ENCODE measurements around the gene CTDP1. TPM values are rescaled to one million over a fixed set of nuclear protein-coding genes. Genes with fewer than 3 reads are reported as not detected.

Gene CTDP1
- total and polyA plus RNA-seq, 9 of the 15 experiments (the other 6 are each of a cell fraction or from before 2014, with no cell fraction given) = 0.07 to 19.2 (median 4.0) TPM

DNA sequence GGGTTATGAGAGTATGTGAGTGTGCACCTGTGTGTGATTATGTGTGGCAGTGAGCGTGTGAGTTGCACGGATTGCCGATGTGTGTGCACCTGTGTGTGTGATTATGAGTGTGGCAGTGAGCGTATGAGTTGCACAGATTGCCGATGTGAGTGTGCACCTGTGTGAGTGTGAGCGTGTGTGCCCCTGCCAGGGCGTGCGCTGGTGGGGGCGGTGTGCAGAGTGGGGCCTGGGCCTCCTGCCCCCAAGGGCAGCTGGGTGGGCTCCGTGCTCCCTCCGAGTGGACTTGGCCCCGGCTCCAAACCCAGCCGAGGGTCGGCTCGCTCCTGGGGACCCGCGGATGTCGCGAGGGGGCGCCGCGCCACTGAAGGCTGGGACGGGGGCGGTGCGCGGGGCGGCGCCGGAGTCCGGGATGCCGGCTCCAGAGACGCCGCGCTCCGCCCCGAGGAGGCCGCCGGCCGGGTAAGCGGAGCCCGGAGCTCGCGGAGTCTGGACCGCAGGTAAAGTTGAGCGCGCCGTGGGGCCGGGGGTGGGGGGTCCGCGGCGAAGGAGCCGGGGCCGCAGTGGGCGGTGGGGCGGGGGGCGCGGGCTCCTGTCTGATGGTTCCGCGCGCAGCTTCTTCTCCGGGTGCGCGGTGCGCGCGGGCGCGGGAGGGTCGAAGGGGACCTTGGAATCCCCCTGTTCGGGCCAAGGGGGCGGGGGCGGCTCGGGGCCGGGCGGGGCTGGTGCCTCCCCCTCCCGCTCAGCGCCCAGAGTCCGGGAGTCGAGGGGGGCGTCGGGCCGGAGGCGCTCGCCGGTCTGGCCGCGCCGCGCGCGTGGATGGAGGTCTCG, 118.1 kb downstream of the CTDP1 start, which contains the start of gene KCNG2:
TSS of gene KCNG2 (plus strand) at position 421 of the 828 bp plus-strand sequence. CDS start 65,730 bp downstream, outside the sequence.
- FAIRE-seq (no peak), DNase-seq (ENCODE audit: extremely low read depth in 1 of 4, low spot score in 3 of 4) (no peak), ATAC-seq (no peak)
- Histone ChIP-seq H3K9ac (ENCODE audit: insufficient read depth in 1 of 2, low read depth in 2 of 2, low read length in 2 of 2) (no peak within 1 kb of the TSS), H3K27ac (ENCODE audit: extremely low read depth, low read depth, low read length) (no peak within 1 kb of the TSS), H4K20me1 (replicated peaks; ENCODE audit: control insufficient read depth, insufficient read depth, low read length) (no peaks in the 10 kb centered on the region), H3K79me2 (ENCODE audit: control insufficient read depth, insufficient read depth, low read length) (no peaks in the 10 kb centered on the region), H3K9me3 (replicated peaks; ENCODE audit: control insufficient read depth, insufficient read depth, low read depth, low read length) (no peaks in the 10 kb centered on the region), H3K4me2 (ENCODE audit: insufficient read depth, low read length) (no peak within 1 kb of the TSS), H3K9me1 (ENCODE audit: control insufficient read depth, insufficient read depth, low read length) (no peaks in the 10 kb centered on the region), H3K4me1 (replicated peaks in 1 of 2; ENCODE audit: control insufficient read depth in 2 of 2, insufficient read depth in 2 of 2, low read length in 2 of 2) (peaks cover 0 to 2% of the 10 kb centered on the region in 2 experiments; a peak in 1 of 5 replicates), H2AFZ (ENCODE audit: low read depth, low read length) (no peak within 1 kb of the TSS), H3K27me3 (ENCODE audit: control insufficient read depth in 2 of 2, insufficient read depth in 2 of 2, low read length in 2 of 2) (peaks cover 16 to 70% of the 10 kb centered on the region in 2 experiments; a peak in 4 of 5 replicates), H3K36me3 (ENCODE audit: control insufficient read depth, insufficient read depth, low read length) (no peaks in the 10 kb centered on the region), H3K4me3 (no peak within 1 kb of the TSS)
- POLR2A ChIA-PET = no interaction called here
- in situ Hi-C loops (cut with MboI) = no loop called here
- CTCF ChIA-PET (ENCODE audit: low intra/inter-chr PET ratio) = no interaction called here
- WGBS (ENCODE audit: insufficient coverage, low coverage, missing lambda C conversion rate) = 72% methylated on average over 10 of the region's 92 CpGs
- intact Hi-C loops (cut with micrococcal nuclease) = no loop called here
- no peak for TF ChIP-seq BACH1 (tag; IDR thresholded peaks at IDR 0.05)
- no peak for TF ChIP-seq ZNF561 (CRISPR knock-in tag; conservative IDR thresholded peaks at IDR 0.05)
- BruUV-seq (replicated peaks) = no TSS peak

DNA sequence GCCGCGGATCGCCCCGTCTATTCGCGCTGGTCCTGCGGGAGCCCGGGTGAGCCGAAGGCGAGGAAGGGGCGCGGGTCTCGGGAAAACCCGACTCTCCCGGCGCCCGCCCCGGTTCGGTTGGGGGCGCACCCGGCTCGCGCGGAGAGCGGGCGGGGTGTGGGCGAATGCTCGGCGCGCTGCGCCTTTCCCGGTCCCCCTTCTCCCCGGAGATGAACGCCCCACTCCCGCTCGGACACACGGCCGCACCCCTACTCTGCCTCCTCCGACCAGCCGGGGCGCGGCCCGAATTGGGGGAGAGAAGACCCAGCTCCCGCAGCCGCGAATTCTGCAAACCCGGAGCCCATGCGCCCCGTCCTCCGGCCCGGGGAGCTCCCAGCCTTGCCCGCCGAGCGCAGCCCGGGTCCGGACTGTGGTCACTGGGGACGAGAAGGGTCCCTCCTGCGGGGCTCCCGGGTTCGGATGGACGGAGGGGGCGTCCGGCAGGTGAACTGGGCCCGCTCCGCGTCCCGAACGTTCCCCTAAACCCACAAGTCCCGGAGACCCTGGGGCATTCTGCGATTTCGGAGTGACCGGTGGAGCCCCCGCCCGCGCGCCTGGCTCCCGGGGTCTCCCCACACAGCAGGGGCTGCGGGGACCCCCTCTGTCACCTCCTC, 118.9 kb downstream of the CTDP1 start:
- FAIRE-seq = no peak
- intact Hi-C loops (cut with micrococcal nuclease) = no loop called here
- H4K20me1 ChIP-seq (replicated peaks; ENCODE audit: control insufficient read depth, insufficient read depth, low read length) = no peaks in the 10 kb centered on the region
- in situ Hi-C loops (cut with MboI) = no loop called here
- no peaks in the 10 kb centered on the region for H3K36me3 ChIP-seq (ENCODE audit: control insufficient read depth, insufficient read depth, low read length)
- H3K9me3 ChIP-seq (replicated peaks; ENCODE audit: control insufficient read depth, insufficient read depth, low read depth, low read length) = no peaks in the 10 kb centered on the region
- no peak overlapping the region for H2AFZ ChIP-seq (ENCODE audit: low read depth, low read length)
- ATAC-seq = no peak
- ChIA-PET POLR2A (interaction anchor here (0.7 kb wide), 1 partner anchor 25 kb away, joined by 3 read pairs; no protein-coding TSS in a partner anchor), CTCF (ENCODE audit: low intra/inter-chr PET ratio) (no interaction called here)
- H3K9ac ChIP-seq (ENCODE audit: insufficient read depth in 1 of 2, low read depth in 2 of 2, low read length in 2 of 2) = no peak overlapping the region
- peaks cover 15 to 73% of the 10 kb centered on the region in 2 experiments; a peak in 4 of 5 replicates for H3K27me3 ChIP-seq (ENCODE audit: control insufficient read depth in 2 of 2, insufficient read depth in 2 of 2, low read length in 2 of 2)
- no peak overlapping the region for H3K4me3 ChIP-seq
- 11% methylated on average over 12 of the region's 78 CpGs for WGBS (ENCODE audit: insufficient coverage, low coverage, missing lambda C conversion rate)
- H3K4me2 ChIP-seq (ENCODE audit: insufficient read depth, low read length) = no peak overlapping the region
- peaks cover 0 to 2% of the 10 kb centered on the region in 2 experiments; a peak in 1 of 5 replicates for H3K4me1 ChIP-seq (replicated peaks in 1 of 2; ENCODE audit: control insufficient read depth in 2 of 2, insufficient read depth in 2 of 2, low read length in 2 of 2)
- H3K27ac ChIP-seq (ENCODE audit: extremely low read depth, low read depth, low read length) = no peak overlapping the region
- H3K79me2 ChIP-seq (ENCODE audit: control insufficient read depth, insufficient read depth, low read length) = no peaks in the 10 kb centered on the region
- BruUV-seq (replicated peaks) = no TSS peak
- no peaks in the 10 kb centered on the region for H3K9me1 ChIP-seq (ENCODE audit: control insufficient read depth, insufficient read depth, low read length)
- DNase-seq (ENCODE audit: extremely low read depth in 1 of 4, low spot score in 3 of 4) = no peak
- TF ChIP-seq DDX20 (tag; IDR thresholded peaks at IDR 0.05; ENCODE audit: low read depth) (no peak), KDM1A (IDR thresholded peaks at IDR 0.05) (no peak), SRF (CRISPR knock-in tag; IDR thresholded peaks at IDR 0.05) (no peak), TFAM (CRISPR knock-in tag; conservative IDR thresholded peaks at IDR 0.05) (no peak)
- TF ChIP-seq, protein P1, sequence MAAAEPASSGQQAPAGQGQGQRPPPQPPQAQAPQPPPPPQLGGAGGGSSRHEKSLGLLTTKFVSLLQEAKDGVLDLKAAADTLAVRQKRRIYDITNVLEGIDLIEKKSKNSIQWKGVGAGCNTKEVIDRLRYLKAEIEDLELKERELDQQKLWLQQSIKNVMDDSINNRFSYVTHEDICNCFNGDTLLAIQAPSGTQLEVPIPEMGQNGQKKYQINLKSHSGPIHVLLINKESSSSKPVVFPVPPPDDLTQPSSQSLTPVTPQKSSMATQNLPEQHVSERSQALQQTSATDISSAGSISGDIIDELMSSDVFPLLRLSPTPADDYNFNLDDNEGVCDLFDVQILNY (CRISPR knock-in tag; IDR thresholded peaks at IDR 0.05) = no peak
- TF ChIP-seq, protein P2, sequence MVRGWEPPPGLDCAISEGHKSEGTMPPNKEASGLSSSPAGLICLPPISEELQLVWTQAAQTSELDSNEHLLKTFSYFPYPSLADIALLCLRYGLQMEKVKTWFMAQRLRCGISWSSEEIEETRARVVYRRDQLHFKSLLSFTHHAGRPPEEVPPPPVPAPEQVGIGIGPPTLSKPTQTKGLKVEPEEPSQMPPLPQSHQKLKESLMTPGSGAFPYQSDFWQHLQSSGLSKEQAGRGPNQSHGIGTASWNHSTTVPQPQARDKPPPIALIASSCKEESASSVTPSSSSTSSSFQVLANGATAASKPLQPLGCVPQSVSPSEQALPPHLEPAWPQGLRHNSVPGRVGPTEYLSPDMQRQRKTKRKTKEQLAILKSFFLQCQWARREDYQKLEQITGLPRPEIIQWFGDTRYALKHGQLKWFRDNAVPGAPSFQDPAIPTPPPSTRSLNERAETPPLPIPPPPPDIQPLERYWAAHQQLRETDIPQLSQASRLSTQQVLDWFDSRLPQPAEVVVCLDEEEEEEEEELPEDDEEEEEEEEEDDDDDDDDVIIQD (CRISPR knock-in tag; IDR thresholded peaks at IDR 0.05) = no peak
- TF ChIP-seq, protein P3, sequence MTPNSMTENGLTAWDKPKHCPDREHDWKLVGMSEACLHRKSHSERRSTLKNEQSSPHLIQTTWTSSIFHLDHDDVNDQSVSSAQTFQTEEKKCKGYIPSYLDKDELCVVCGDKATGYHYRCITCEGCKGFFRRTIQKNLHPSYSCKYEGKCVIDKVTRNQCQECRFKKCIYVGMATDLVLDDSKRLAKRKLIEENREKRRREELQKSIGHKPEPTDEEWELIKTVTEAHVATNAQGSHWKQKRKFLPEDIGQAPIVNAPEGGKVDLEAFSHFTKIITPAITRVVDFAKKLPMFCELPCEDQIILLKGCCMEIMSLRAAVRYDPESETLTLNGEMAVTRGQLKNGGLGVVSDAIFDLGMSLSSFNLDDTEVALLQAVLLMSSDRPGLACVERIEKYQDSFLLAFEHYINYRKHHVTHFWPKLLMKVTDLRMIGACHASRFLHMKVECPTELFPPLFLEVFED (CRISPR knock-in tag; conservative IDR thresholded peaks at IDR 0.05) = no peak
